ENCODE measurements around the gene TAB2.
"Not testable (repeated sequence)": the region's sequence is repeated elsewhere in the genome, so short reads cannot be mapped to it uniquely, and the experiment has no call there.

Gene TAB2

GRCh38 chr6:149440735-149441671, 123.5 kb downstream of the TAB2 start:
- no peak for TF ChIP-seq ZNF70 (CRISPR knock-in tag; IDR thresholded peaks at IDR 0.05)
- no peak for TF ChIP-seq TOX (CRISPR knock-in tag; IDR thresholded peaks at IDR 0.05; ENCODE audit: borderline replicate concordance)
- TF ChIP-seq RARB (CRISPR knock-in tag; IDR thresholded peaks at IDR 0.05), result no peak
- no peak for TF ChIP-seq POU6F1 (CRISPR knock-in tag; IDR thresholded peaks at IDR 0.05; ENCODE audit: borderline replicate concordance, low read depth)
- TF ChIP-seq ZFP3 (CRISPR knock-in tag; IDR thresholded peaks at IDR 0.05), result no peak
- TF ChIP-seq ZC3H10 (CRISPR knock-in tag; IDR thresholded peaks at IDR 0.05), result no peak
- TF ChIP-seq CSRNP3 (CRISPR knock-in tag; IDR thresholded peaks at IDR 0.05), result no peak
- TF ChIP-seq TCF4 (CRISPR knock-in tag; IDR thresholded peaks at IDR 0.05; ENCODE audit: borderline replicate concordance), result no peak
- TF ChIP-seq BACH2 (CRISPR knock-in tag; IDR thresholded peaks at IDR 0.05; ENCODE audit: borderline replicate concordance), result no peak
- TF ChIP-seq ESRRG (CRISPR knock-in tag; IDR thresholded peaks at IDR 0.05), result no peak
- no peak for TF ChIP-seq ZFP30 (CRISPR knock-in tag; IDR thresholded peaks at IDR 0.05)
- no peak for TF ChIP-seq TSHZ2 (CRISPR knock-in tag; IDR thresholded peaks at IDR 0.05)
- no peak for TF ChIP-seq ZNF565 (CRISPR knock-in tag; conservative IDR thresholded peaks at IDR 0.05; ENCODE audit: low read depth)
- TF ChIP-seq CSDC2 (CRISPR knock-in tag; IDR thresholded peaks at IDR 0.05), result no peak
- no peak for TF ChIP-seq PATZ1 (CRISPR knock-in tag; IDR thresholded peaks at IDR 0.05; ENCODE audit: borderline replicate concordance)
- peak; percentile 70 for ATAC-seq

GRCh38 chr6:149441740-149442139, 124.2 kb downstream of the TAB2 start:
- TF ChIP-seq GLIS3 (CRISPR knock-in tag; IDR thresholded peaks at IDR 0.05) (no peak), ZNF70 (CRISPR knock-in tag; IDR thresholded peaks at IDR 0.05) (no peak), ARNTL (CRISPR knock-in tag; IDR thresholded peaks at IDR 0.05; ENCODE audit: borderline replicate concordance, low read depth) (no peak), OSR1 (CRISPR knock-in tag; IDR thresholded peaks at IDR 0.05) (no peak), ZFP30 (CRISPR knock-in tag; IDR thresholded peaks at IDR 0.05) (no peak), ZFP3 (CRISPR knock-in tag; IDR thresholded peaks at IDR 0.05) (no peak)
- no peak for ATAC-seq

GRCh38 chr6:149443411-149444181, 126.1 kb downstream of the TAB2 start:
- ATAC-seq, result peak; percentile 63
- TF ChIP-seq ZNF565 (CRISPR knock-in tag; conservative IDR thresholded peaks at IDR 0.05; ENCODE audit: low read depth), result no peak
- TF ChIP-seq ZFP3 (CRISPR knock-in tag; IDR thresholded peaks at IDR 0.05), result no peak
- TF ChIP-seq OSR1 (CRISPR knock-in tag; IDR thresholded peaks at IDR 0.05), result no peak
- TF ChIP-seq ZFP30 (CRISPR knock-in tag; IDR thresholded peaks at IDR 0.05), result no peak
- TF ChIP-seq POU6F1 (CRISPR knock-in tag; IDR thresholded peaks at IDR 0.05; ENCODE audit: borderline replicate concordance, low read depth), result no peak
- TF ChIP-seq ESRRG (CRISPR knock-in tag; IDR thresholded peaks at IDR 0.05), result no peak
- no peak for TF ChIP-seq ARNTL (CRISPR knock-in tag; IDR thresholded peaks at IDR 0.05; ENCODE audit: borderline replicate concordance, low read depth)
- TF ChIP-seq SNAI2 (CRISPR knock-in tag; IDR thresholded peaks at IDR 0.05), result no peak
- no peak for TF ChIP-seq CREB5 (CRISPR knock-in tag; IDR thresholded peaks at IDR 0.05; ENCODE audit: low read depth)
- TF ChIP-seq TCF4 (CRISPR knock-in tag; IDR thresholded peaks at IDR 0.05; ENCODE audit: borderline replicate concordance), result no peak
- TF ChIP-seq RARB (CRISPR knock-in tag; IDR thresholded peaks at IDR 0.05), result no peak

GRCh38 chr6:149444360-149445094, 127.0 kb downstream of the TAB2 start:
- ATAC-seq, result not testable (repeated sequence)

All from SK-N-SH treated with all-trans-retinoic acid at 6 μM for 48 hours (cell line).